ENCODE results near the gene GABRG3. TPM values are rescaled to one million over a fixed set of nuclear protein-coding genes. Genes with fewer than 3 reads are reported as not detected.

The GABRG3 gene
- total and polyA plus RNA-seq, 9 of the 15 experiments (the other 6 are each of a cell fraction or from before 2014, with no cell fraction given), result 4.0 to 15.1 (median 11.2) TPM

DNA sequence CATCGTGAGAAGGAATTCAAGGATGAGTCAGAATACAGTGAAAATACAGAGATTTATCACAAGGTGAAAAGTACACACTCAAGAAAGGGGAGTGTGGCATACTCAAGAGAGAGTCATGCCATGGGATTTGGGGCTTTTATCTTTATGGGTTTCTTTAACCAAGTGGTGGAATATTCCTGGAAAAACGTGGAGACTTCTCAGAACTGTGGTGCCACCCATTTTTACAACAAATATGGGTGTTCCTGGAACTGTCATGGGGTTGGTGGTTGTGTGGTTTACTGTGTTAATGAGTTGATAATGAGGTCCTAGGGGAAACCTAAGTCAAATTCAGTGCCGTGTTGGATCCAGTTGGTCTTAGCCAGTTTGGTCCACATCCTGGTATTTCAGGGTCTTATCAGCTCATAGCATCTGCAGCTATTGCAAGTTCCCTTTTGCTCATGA is 497.2 kb downstream of the GABRG3 start (continued):
- TF ChIP-seq HOXB6 (CRISPR knock-in tag; IDR thresholded peaks at IDR 0.05; ENCODE audit: borderline replicate concordance), result no peak
- no peak for TF ChIP-seq CBX3 (IDR thresholded peaks at IDR 0.05; ENCODE audit: borderline replicate concordance in 1 of 2, low read length in 2 of 2)
- no peak for TF ChIP-seq HNRNPLL (IDR thresholded peaks at IDR 0.05; ENCODE audit: low read depth, low read length, poor library complexity, severe bottlenecking)
- no peak for TF ChIP-seq POU5F1 (IDR thresholded peaks at IDR 0.05; ENCODE audit: borderline replicate concordance, low read depth, low read length, partially characterized antibody)
- TF ChIP-seq, protein P1, sequence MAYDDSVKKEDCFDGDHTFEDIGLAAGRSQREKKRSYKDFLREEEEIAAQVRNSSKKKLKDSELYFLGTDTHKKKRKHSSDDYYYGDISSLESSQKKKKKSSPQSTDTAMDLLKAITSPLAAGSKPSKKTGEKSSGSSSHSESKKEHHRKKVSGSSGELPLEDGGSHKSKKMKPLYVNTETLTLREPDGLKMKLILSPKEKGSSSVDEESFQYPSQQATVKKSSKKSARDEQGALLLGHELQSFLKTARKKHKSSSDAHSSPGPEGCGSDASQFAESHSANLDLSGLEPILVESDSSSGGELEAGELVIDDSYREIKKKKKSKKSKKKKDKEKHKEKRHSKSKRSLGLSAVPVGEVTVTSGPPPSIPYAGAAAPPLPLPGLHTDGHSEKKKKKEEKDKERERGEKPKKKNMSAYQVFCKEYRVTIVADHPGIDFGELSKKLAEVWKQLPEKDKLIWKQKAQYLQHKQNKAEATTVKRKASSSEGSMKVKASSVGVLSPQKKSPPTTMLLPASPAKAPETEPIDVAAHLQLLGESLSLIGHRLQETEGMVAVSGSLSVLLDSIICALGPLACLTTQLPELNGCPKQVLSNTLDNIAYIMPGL (CRISPR knock-in tag; IDR thresholded peaks at IDR 0.05), result no peak
- no peak for TF ChIP-seq ELF1 (tag; IDR thresholded peaks at IDR 0.05)
- no peak for TF ChIP-seq RFX1 (IDR thresholded peaks at IDR 0.05)
- TF ChIP-seq, protein P2, sequence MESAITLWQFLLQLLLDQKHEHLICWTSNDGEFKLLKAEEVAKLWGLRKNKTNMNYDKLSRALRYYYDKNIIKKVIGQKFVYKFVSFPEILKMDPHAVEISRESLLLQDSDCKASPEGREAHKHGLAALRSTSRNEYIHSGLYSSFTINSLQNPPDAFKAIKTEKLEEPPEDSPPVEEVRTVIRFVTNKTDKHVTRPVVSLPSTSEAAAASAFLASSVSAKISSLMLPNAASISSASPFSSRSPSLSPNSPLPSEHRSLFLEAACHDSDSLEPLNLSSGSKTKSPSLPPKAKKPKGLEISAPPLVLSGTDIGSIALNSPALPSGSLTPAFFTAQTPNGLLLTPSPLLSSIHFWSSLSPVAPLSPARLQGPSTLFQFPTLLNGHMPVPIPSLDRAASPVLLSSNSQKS (CRISPR knock-in tag; IDR thresholded peaks at IDR 0.05), result no peak
- TF ChIP-seq CCNT2 (IDR thresholded peaks at IDR 0.05; ENCODE audit: borderline replicate concordance, extremely low read depth, insufficient read length, low read depth, low read length), result peak; percentile 49
- TF ChIP-seq, protein P3, sequence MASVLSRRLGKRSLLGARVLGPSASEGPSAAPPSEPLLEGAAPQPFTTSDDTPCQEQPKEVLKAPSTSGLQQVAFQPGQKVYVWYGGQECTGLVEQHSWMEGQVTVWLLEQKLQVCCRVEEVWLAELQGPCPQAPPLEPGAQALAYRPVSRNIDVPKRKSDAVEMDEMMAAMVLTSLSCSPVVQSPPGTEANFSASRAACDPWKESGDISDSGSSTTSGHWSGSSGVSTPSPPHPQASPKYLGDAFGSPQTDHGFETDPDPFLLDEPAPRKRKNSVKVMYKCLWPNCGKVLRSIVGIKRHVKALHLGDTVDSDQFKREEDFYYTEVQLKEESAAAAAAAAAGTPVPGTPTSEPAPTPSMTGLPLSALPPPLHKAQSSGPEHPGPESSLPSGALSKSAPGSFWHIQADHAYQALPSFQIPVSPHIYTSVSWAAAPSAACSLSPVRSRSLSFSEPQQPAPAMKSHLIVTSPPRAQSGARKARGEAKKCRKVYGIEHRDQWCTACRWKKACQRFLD (CRISPR knock-in tag; IDR thresholded peaks at IDR 0.05), result 0 out of 2 replicates have a peak, but pooled peaks have one; percentile 37
- TF ChIP-seq, protein P4, sequence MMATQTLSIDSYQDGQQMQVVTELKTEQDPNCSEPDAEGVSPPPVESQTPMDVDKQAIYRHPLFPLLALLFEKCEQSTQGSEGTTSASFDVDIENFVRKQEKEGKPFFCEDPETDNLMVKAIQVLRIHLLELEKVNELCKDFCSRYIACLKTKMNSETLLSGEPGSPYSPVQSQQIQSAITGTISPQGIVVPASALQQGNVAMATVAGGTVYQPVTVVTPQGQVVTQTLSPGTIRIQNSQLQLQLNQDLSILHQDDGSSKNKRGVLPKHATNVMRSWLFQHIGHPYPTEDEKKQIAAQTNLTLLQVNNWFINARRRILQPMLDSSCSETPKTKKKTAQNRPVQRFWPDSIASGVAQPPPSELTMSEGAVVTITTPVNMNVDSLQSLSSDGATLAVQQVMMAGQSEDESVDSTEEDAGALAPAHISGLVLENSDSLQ (IDR thresholded peaks at IDR 0.05), result peak; percentile 62; the same call in 1 of the 2 replicates
- no peak for TF ChIP-seq NR1H2 (CRISPR knock-in tag; IDR thresholded peaks at IDR 0.05)
- no peak for TF ChIP-seq TAF15 (IDR thresholded peaks at IDR 0.05; ENCODE audit: low read depth, low read length)
- TF ChIP-seq FOXJ3 (CRISPR knock-in tag; IDR thresholded peaks at IDR 0.05), result no peak
- TF ChIP-seq JUNB (CRISPR knock-in tag; conservative IDR thresholded peaks at IDR 0.05), result no peak
- no peak for TF ChIP-seq OTX1 (CRISPR knock-in tag; IDR thresholded peaks at IDR 0.05)
- TF ChIP-seq TAL1 (IDR thresholded peaks at IDR 0.05), result peak; percentile 44
- no peak for TF ChIP-seq GTF2E2 (tag; IDR thresholded peaks at IDR 0.05)
- TF ChIP-seq, protein P5, sequence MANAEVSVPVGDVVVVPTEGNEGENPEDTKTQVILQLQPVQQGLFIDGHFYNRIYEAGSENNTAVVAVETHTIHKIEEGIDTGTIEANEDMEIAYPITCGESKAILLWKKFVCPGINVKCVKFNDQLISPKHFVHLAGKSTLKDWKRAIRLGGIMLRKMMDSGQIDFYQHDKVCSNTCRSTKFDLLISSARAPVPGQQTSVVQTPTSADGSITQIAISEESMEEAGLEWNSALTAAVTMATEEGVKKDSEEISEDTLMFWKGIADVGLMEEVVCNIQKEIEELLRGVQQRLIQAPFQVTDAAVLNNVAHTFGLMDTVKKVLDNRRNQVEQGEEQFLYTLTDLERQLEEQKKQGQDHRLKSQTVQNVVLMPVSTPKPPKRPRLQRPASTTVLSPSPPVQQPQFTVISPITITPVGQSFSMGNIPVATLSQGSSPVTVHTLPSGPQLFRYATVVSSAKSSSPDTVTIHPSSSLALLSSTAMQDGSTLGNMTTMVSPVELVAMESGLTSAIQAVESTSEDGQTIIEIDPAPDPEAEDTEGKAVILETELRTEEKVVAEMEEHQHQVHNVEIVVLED (CRISPR knock-in tag; IDR thresholded peaks at IDR 0.05), result no peak
- TF ChIP-seq TRIM24 (IDR thresholded peaks at IDR 0.05), result peak in 1 of 2 experiments; percentile 39; a peak in 1 of 4 replicates
- no peak for TF ChIP-seq ZSCAN32 (CRISPR knock-in tag; IDR thresholded peaks at IDR 0.05)
- TF ChIP-seq ZC3H11A (IDR thresholded peaks at IDR 0.05; ENCODE audit: low read depth, low read length), result no peak

Data from K562 (cell line).